Islet precursor cell (in vitro differentiated cells): ENCODE measurements around the gene CDC25C.
"Not testable (repeated sequence)": the region's sequence is repeated elsewhere in the genome, so short reads cannot be mapped to it uniquely, and the experiment has no call there.

Source experiments
- DNase-seq: peaks from one replicate; pipeline ENCODE4 v3.0.0-alpha.2; 2018

CDC25C gene

DNA sequence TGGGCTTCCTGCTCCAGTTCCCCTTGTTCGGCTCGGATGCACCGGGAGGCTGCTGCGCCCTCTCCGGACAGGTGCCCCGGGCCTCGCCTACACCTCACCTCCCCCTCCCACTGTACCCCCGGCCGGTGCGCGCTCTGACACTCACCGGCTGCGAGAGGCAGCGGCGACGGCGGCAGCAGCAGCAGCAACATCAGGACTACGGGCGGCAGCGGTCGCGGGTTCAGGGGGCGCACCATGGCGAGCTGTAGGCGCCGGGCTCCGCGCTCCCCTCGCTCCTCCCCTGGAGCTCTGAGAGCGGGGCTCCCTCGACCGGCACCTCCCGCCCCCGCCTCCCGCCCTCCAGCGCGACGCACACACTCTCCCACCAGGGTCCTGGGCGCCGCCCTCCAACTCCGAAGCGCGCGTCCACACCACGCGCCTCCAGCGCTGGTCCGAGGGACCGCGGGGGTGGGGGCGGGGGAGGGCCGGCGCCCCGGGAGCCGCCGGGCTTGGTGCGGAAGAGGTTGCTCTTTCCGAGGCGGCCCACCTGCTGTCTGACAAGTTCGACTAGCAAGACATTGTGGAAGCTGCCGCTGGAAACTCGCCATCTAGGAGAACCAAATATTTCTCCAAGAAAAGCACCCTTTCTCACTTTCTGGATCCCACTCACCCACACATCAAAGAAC lies 57.3 kb downstream of the CDC25C start, which contains the start of gene GFRA3:
Gene GFRA3 (minus strand): TSS at position 433 of the 665 bp plus-strand sequence. CDS start 197 bp downstream, at position 236.
- DNase-seq: peak; percentile 69

GRCh38 chr5:138273834-138274188 lies 57.8 kb downstream of the CDC25C start:
- DNase-seq: no peak

- no peak for DNase-seq
These were observed 58.9 kb downstream of the CDC25C start for GRCh38 chr5:138272681-138273080.

- no peak for DNase-seq
These were observed 60.3 kb downstream of the CDC25C start for GRCh38 chr5:138271281-138271680.

- no peak for DNase-seq
These were observed 67.4 kb downstream of the CDC25C start for GRCh38 chr5:138264183-138264582.

- no peak for DNase-seq
These were observed 68.0 kb downstream of the CDC25C start for GRCh38 chr5:138263581-138263980.

GRCh38 chr5:138258704-138259292 lies 72.8 kb downstream of the CDC25C start:
- no peak for DNase-seq

- DNase-seq: no peak
These were observed 74.0 kb downstream of the CDC25C start for GRCh38 chr5:138257583-138257982.

DNA sequence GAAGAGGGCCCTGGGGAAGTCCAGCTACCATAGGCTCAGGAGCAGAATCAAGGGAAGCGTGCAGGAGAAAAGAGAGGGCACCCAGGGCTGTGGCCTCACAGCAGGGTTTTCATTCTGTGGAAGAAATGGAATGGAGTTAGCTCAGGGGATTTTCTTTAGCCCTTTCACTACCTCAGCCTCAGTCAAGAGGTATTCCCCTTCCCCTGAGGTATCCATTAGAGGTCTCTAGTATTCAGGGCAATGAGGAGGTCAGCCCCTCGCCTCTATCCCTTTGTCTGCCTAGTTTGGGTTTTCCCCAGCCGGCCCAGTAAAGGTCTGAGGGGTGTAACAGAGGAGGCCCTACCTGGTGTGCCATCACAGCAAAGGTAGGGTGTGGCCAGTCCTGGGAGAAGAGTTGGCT lies 78.7 kb downstream of the CDC25C start:
- DNase-seq: no peak

DNA sequence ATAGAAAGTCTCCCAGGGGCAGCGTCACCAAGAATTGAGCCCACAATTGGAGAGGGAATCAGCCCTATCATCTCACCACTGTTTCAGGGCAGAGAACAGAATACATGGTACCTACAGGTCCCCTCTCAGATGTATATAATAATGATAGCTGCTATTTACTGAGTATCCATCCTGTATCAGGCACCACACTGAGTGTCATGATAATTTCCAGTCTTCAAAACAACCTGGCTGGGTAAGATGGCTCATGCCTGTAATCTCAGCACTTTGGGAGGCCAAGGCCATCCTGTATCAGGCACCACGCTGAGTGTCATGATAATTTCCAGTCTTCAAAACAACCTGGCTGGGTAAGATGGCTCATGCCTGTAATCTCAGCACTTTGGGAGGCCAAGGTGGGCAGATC lies 83.8 kb downstream of the CDC25C start:
- not testable (repeated sequence) for DNase-seq

DNA sequence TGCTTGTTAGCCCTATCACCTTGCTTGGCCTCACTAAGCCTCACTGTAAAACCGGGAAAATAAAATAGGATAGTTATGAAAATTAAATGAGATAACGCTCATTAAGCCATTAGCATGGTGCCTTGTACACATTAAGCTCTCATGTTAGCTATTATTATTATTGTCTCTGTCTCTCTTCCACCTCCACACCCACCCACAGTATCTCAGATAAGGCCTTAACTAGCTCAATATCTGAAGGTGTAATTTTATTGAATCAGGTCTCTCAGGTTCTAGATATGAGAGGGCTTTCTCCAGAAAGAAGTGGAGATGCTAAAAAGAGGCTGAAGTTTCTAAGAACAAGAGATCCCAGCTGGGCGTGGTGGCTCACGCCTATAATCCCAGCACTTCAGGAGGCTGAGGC lies 84.8 kb downstream of the CDC25C start:
- no peak for DNase-seq

- no peak for DNase-seq
These were observed 85.3 kb downstream of the CDC25C start for GRCh38 chr5:138246334-138246733.

DNA sequence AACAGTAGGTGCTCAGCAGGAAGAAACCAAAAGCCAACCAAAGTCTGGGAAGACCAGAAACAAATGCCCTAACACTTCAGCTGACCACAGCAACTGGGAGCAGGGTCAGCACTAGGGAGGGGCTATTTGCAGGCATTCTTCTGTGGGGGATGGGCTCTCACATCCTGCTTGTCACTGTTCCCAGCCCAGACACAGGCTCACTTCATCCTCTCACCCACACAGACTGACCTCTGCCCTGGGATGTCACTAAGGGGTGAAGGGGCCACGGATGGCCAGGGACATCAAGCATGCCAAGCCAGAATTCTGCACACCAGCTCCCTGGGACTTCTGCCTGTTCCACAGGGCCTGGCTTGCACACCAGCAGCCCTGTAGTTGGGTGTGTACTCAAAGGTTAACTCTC lies 85.9 kb downstream of the CDC25C start:
- DNase-seq: peak; percentile 91

GRCh38 chr5:138243794-138244193 lies 87.8 kb downstream of the CDC25C start:
- DNase-seq: peak; percentile 79

- DNase-seq: peak; percentile 75
These were observed 89.7 kb downstream of the CDC25C start for GRCh38 chr5:138241688-138242571.

DNA sequence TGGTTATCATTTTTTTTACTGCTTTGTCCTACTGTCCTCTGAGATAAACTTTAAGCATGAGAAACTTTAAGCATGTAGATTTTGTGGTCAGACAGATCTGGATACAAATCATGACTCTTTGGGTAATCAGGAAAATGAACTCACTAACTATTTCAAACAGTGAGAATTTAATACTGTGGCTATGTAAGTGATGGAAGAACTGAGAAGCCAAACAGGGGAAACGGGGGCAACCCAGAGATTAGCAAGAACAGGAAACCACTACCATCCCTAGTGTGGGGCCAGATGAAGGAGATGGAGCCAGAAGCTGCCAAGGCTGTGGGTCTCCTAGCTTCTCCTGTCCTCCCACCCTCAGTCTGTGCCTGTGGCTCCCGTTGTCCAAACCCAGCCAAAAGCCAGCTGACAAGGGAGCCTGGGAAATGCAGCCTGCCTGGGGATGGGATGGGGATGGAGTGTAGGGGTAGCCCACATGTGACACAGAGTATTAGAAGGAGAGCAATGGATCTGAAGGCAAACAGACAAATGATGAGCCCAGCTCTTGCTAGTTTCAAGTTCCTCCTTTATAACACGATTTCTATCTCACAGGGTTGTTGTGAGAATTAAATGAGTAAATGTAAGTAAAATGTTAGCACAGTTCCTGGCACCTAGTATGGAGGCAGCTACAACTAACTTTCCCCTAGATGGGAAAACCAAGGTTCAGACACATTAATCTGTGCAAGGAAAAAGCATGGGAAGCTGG lies 90.8 kb downstream of the CDC25C start:
- DNase-seq: no peak

GRCh38 chr5:138238034-138238433 lies 93.6 kb downstream of the CDC25C start:
- DNase-seq: no peak
